ENCODE results near the gene OXSR1.

GRCh38 chr3:38163841-38164642 lies 1.3 kb upstream of the OXSR1 start:
- TF ChIP-seq CTCF (IDR thresholded peaks at IDR 0.05) (no peak), POLR2A (IDR thresholded peaks at IDR 0.05) (no peak), POLR2AphosphoS5 (IDR thresholded peaks at IDR 0.05) (no peak)
